Sigmoid colon (tissue), 3 donors: ENCODE results near the gene IL9R.

Source experiments
- POLR2A ChIP-seq, 2 donors: fragments of 450-650 bp; IDR thresholded peaks; one replicate each; pipeline ENCODE4 v1.6.1; 2016; ENCODE audit warnings: antibody characterized with exemption in 2 of 2, mild to moderate bottlenecking in 2 of 2, moderate library complexity in 2 of 2
- TF ChIP-seq, protein P1 (sequence below), 4 experiments: fragments of 450-650 bp in 3 of 4; fragments of 200-600 bp in 1 of 4; IDR thresholded peaks; one replicate each; pipeline ENCODE4 v1.5.1; 2016 to 2019; ENCODE audit warnings: antibody characterized with exemption in 4 of 4, mild to moderate bottlenecking in 3 of 4, moderate library complexity in 2 of 4

DNA sequence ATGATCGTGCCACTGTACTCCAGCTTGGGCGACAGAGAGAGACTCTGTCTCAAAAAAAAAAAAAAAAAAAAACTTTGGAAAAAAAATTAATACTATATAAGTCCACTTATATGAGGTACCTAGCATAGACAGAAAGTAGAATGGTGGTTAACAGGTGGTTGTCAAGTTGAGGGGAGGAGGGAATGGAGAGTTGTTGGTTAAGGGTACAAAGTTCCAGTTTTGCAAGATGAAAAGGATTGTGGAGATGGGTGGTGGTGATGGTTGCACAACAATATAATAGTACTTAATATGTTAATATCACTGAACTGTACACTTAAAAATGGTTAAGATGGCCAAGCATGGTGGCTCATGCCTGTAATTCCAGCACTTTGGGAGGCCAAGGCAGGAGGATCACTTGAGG, 4.1 kb upstream of the IL9R start:
- TF ChIP-seq, protein P1, sequence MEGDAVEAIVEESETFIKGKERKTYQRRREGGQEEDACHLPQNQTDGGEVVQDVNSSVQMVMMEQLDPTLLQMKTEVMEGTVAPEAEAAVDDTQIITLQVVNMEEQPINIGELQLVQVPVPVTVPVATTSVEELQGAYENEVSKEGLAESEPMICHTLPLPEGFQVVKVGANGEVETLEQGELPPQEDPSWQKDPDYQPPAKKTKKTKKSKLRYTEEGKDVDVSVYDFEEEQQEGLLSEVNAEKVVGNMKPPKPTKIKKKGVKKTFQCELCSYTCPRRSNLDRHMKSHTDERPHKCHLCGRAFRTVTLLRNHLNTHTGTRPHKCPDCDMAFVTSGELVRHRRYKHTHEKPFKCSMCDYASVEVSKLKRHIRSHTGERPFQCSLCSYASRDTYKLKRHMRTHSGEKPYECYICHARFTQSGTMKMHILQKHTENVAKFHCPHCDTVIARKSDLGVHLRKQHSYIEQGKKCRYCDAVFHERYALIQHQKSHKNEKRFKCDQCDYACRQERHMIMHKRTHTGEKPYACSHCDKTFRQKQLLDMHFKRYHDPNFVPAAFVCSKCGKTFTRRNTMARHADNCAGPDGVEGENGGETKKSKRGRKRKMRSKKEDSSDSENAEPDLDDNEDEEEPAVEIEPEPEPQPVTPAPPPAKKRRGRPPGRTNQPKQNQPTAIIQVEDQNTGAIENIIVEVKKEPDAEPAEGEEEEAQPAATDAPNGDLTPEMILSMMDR (IDR thresholded peaks at IDR 0.05), result no peak
- no peak for TF ChIP-seq POLR2A (IDR thresholded peaks at IDR 0.05)
